Endothelial cell of umbilical vein (primary cell): Measurements from ENCODE around the gene OPRM1. TPM values are rescaled to one million over a fixed set of nuclear protein-coding genes. Genes with fewer than 3 reads are reported as not detected.

ENCODE experiments used
- BruUV-seq: library from RNA; stranded (reverse); fragments of 400-500 nt; replicated peaks from 2 replicates; lab custom pipeline; 2021; lab: Mats Ljungman, UMichigan
- CTCF ChIA-PET: fragments of 300-600, 350-600 bp; sonication (Branson Sonifier 250); formaldehyde crosslinking; loops from one replicate; lab custom pipeline; 2021; ENCODE audit warnings: antibody characterized with exemption, inconsistent platforms; lab: Charles Lee
- POLR2A ChIA-PET: fragments of 300-600, 350-600 bp; sonication (Branson Sonifier 250); formaldehyde crosslinking; loops from one replicate; lab custom pipeline; 2021; ENCODE audit warnings: antibody characterized with exemption, inconsistent platforms; lab: Charles Lee
- DNase-seq: peaks from one replicate; pipeline ENCODE4 v3.0.0-alpha.2; 2011; ENCODE audit warnings: low read depth, low spot score
- FAIRE-seq: peaks from 2 replicates; lab custom pipeline; 2011; peaks lifted over from hg19 to GRCh38; lab: Jason Lieb, UNC
- H2AFZ ChIP-seq: 2 replicates; pipeline ENCODE4 v1.6.0; 2012; ENCODE audit warnings: low read depth, low read length, control low read depth, inconsistent platforms
- H3K27ac ChIP-seq: 2 replicates; pipeline ENCODE4 v1.5.1; 2011; ENCODE audit warnings: low read depth, mild to moderate bottlenecking, control low read depth, low read length, moderate library complexity; ENCODE audit not compliant: insufficient read depth
- H3K27me3 ChIP-seq, 2 experiments: 2 replicates each; pipeline versions ENCODE4 v1.6.0 to v1.6.1; 2011; ENCODE audit warnings: low read length in 2 of 2, mixed read lengths in 1 of 2; ENCODE audit not compliant: control insufficient read depth in 2 of 2, insufficient read depth in 2 of 2
- H3K36me3 ChIP-seq, 2 experiments: 2 replicates in 1 of 2; 3 replicates in 1 of 2; pipeline ENCODE4 v1.5.1; 2011; ENCODE audit warnings: low read length in 2 of 2, mild to moderate bottlenecking in 1 of 2, moderate library complexity in 1 of 2; ENCODE audit not compliant: control insufficient read depth in 2 of 2, insufficient read depth in 2 of 2; ENCODE audit errors: extremely low read depth in 1 of 2
- H3K4me1 ChIP-seq: 3 replicates; pipeline ENCODE4 v1.5.1; 2011; ENCODE audit warnings: mild to moderate bottlenecking, low read length; ENCODE audit not compliant: control insufficient read depth, insufficient read depth; ENCODE audit errors: extremely low read depth
- H3K4me2 ChIP-seq: 2 replicates; pipeline ENCODE4 v1.6.1; 2011; ENCODE audit warnings: low read length, control low read depth, mixed read lengths; ENCODE audit not compliant: insufficient read depth
- H3K4me3 ChIP-seq, 3 experiments: fragments of 200-600 bp in 1 of 3; sonication (generic), shearing (Covaris generic) in 1 of 3; replicated peaks in 1 of 3; 2 replicates each; pipeline ENCODE4 v1.5.1; 2011 to 2016; ENCODE audit warnings: control low read depth in 3 of 3, low read length in 3 of 3, mild to moderate bottlenecking in 2 of 3, inconsistent platforms in 1 of 3, low read depth in 1 of 3, moderate library complexity in 1 of 3; ENCODE audit not compliant: insufficient read depth in 1 of 3
- H3K79me2 ChIP-seq: 2 replicates; pipeline ENCODE4 v1.6.0; 2012; ENCODE audit warnings: low read length, inconsistent platforms; ENCODE audit not compliant: control insufficient read depth, insufficient read depth
- H3K9ac ChIP-seq: replicated peaks from 2 replicates; pipeline ENCODE3; 2011; ENCODE audit warnings: low read length, control low read depth; ENCODE audit not compliant: insufficient read depth; ENCODE audit errors: extremely low read depth
- H3K9me1 ChIP-seq: replicated peaks from 3 replicates; pipeline ENCODE4 v1.6.0; 2011; ENCODE audit warnings: mild to moderate bottlenecking, low read length; ENCODE audit not compliant: control insufficient read depth, insufficient read depth; ENCODE audit errors: extremely low read depth
- H3K9me3 ChIP-seq: replicated peaks from 2 replicates; pipeline ENCODE4 v1.5.1; 2012; ENCODE audit warnings: low read length, inconsistent platforms; ENCODE audit not compliant: control insufficient read depth, insufficient read depth
- H4K20me1 ChIP-seq: replicated peaks from 2 replicates; pipeline ENCODE3; 2011; ENCODE audit warnings: mild to moderate bottlenecking, low read length; ENCODE audit not compliant: control insufficient read depth, insufficient read depth; ENCODE audit errors: extremely low read depth
- EZH2 ChIP-seq: IDR thresholded peaks from 2 replicates; pipeline ENCODE4 v1.6.1; 2012; ENCODE audit warnings: borderline replicate concordance, low read depth, mild to moderate bottlenecking, moderate library complexity, low read length, inconsistent platforms; ENCODE audit not compliant: severe bottlenecking
- FOS ChIP-seq: IDR thresholded peaks from 2 replicates; pipeline ENCODE4 v1.6.1; 2011; ENCODE audit warnings: mild to moderate bottlenecking, low read length, moderate library complexity, borderline replicate concordance; ENCODE audit not compliant: insufficient read depth
- GATA2 ChIP-seq: IDR thresholded peaks from 2 replicates; pipeline ENCODE4 v1.7.0; 2011; ENCODE audit warnings: low read depth, mild to moderate bottlenecking, moderate library complexity, mixed read lengths, low read length; ENCODE audit not compliant: insufficient read length, insufficient read depth
- JUN ChIP-seq: IDR thresholded peaks from 2 replicates; pipeline ENCODE4 v1.6.1; 2011; ENCODE audit warnings: borderline replicate concordance, low read depth; ENCODE audit not compliant: insufficient read length, insufficient read depth
- MYC ChIP-seq: IDR thresholded peaks from one replicate; pipeline ENCODE4 v1.6.1; 2011; ENCODE audit warnings: mild to moderate bottlenecking, low read depth, low read length
- POLR2A ChIP-seq: IDR thresholded peaks from 2 replicates; pipeline ENCODE4 v1.6.1; 2012; ENCODE audit warnings: low read depth, mild to moderate bottlenecking, control low read depth, low read length
- POLR2AphosphoS5 ChIP-seq: IDR thresholded peaks from 2 replicates; pipeline ENCODE4 v1.6.1; 2012; ENCODE audit warnings: low read depth, mild to moderate bottlenecking, control low read depth, low read length, moderate library complexity; ENCODE audit not compliant: insufficient read depth
- dilution Hi-C: fragments of 300-500 bp; cut with MboI; formaldehyde crosslinking; loops from one replicate; pipeline ENCODE4 v1.15.0; 2019; ENCODE audit warnings: low sequenced_read_pairs; ENCODE audit not compliant: extremely low pct_ligation_motif_present
- intact Hi-C: fragments of 100-400 bp; cut with micrococcal nuclease; formaldehyde crosslinking; loops from one replicate; pipeline ENCODE4 v1.10.0; 2022
- polyA plus RNA-seq, 4 experiments: library from polyadenylated mRNA; depleted of rRNA in 3 of 4; stranded (reverse) in 3 of 4; unstranded in 1 of 4; fragments of >200 nt; gene quantifications; 2 replicates each; pipeline versions ENCODE4 v1.2.1 to v1.2.3, GENCODE V29; 2011 to 2012; ENCODE audit warnings: missing spikeins in 1 of 4
- total RNA-seq: library from RNA; stranded (reverse); gene quantifications from 2 replicates; pipeline ENCODE4 v1.2.3, GENCODE V29; 2021
- TF ChIP-seq, protein P1 (sequence below): IDR thresholded peaks from 2 replicates; pipeline ENCODE4 v1.6.1; 2011; ENCODE audit not compliant: insufficient read depth, insufficient read length
- TF ChIP-seq, protein P2 (sequence below), 2 donors: IDR thresholded peaks; 1 replicate in 1 of 2; 2 replicates in 1 of 2; pipeline ENCODE4 v1.5.1; 2011; ENCODE audit warnings: low read length in 2 of 2, mild to moderate bottlenecking in 2 of 2, moderate library complexity in 2 of 2, control low read depth in 1 of 2, inconsistent platforms in 1 of 2, low read depth in 1 of 2; ENCODE audit not compliant: insufficient read depth in 1 of 2; ENCODE audit errors: extremely low read depth in 1 of 2

Gene OPRM1
- total and polyA plus RNA-seq, 2 donors (not counting 3 experiments of a cell fraction or from before 2014, with no cell fraction given) = not detected

DNA sequence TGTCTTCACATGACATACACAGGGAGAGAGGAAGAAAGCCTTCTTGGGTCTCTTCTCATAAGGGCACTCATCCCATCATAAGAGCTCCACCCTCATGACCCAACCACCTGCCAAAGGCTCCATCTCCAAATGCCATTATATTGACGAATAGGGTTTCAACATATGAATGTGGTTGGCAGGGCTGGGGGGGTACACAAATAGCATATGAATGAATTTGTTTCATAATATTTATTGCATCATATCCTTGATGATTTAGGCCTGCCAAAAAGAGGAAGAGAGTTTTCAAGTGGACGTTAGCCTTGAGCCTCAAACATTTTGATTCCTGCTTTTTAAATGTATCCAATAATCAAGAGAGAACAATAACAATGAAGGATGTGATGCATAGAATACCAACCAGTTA lies 26.2 kb upstream of the OPRM1 start:
- H3K36me3 ChIP-seq = no peaks in the 10 kb centered on the region
- intact Hi-C loops (no loop called here), dilution Hi-C loops (no loop called here)
- no peak overlapping the region for H3K4me2 ChIP-seq
- no peak for FAIRE-seq
- H3K79me2 ChIP-seq = no peaks in the 10 kb centered on the region
- no peak overlapping the region for H2AFZ ChIP-seq
- no peak for DNase-seq
- ChIA-PET POLR2A (no interaction called here), CTCF (interaction anchor here (0.9 kb wide), 1 partner anchor 9 kb away, joined by 3 read pairs; no protein-coding TSS in a partner anchor)
- H3K9me1 ChIP-seq = no peaks in the 10 kb centered on the region
- TF ChIP-seq MYC (no peak), POLR2A (no peak), EZH2 (no peak), GATA2 (no peak), JUN (no peak), POLR2AphosphoS5 (no peak), FOS (no peak)
- TF ChIP-seq, protein P1, sequence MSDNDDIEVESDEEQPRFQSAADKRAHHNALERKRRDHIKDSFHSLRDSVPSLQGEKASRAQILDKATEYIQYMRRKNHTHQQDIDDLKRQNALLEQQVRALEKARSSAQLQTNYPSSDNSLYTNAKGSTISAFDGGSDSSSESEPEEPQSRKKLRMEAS = no peak
- TF ChIP-seq, protein P2, sequence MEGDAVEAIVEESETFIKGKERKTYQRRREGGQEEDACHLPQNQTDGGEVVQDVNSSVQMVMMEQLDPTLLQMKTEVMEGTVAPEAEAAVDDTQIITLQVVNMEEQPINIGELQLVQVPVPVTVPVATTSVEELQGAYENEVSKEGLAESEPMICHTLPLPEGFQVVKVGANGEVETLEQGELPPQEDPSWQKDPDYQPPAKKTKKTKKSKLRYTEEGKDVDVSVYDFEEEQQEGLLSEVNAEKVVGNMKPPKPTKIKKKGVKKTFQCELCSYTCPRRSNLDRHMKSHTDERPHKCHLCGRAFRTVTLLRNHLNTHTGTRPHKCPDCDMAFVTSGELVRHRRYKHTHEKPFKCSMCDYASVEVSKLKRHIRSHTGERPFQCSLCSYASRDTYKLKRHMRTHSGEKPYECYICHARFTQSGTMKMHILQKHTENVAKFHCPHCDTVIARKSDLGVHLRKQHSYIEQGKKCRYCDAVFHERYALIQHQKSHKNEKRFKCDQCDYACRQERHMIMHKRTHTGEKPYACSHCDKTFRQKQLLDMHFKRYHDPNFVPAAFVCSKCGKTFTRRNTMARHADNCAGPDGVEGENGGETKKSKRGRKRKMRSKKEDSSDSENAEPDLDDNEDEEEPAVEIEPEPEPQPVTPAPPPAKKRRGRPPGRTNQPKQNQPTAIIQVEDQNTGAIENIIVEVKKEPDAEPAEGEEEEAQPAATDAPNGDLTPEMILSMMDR (IDR thresholded peaks at IDR 0.05; ENCODE audit: extremely low read depth in 1 of 2, insufficient read depth in 1 of 2, low read depth in 1 of 2, low read length in 2 of 2) = no peak
- H3K27me3 ChIP-seq = no peaks in the 10 kb centered on the region
- no TSS peak for BruUV-seq
- H3K9ac ChIP-seq = no peak overlapping the region
- peaks cover 2% of the 10 kb centered on the region for H3K9me3 ChIP-seq
- H4K20me1 ChIP-seq = no peaks in the 10 kb centered on the region
- H3K4me1 ChIP-seq = no peaks in the 10 kb centered on the region
- no peak overlapping the region for H3K27ac ChIP-seq
- no peak overlapping the region for H3K4me3 ChIP-seq
